ENCODE data around the gene ABCA7.
"Not testable (repeated sequence)": the region's sequence is repeated elsewhere in the genome, so short reads cannot be mapped to it uniquely, and the experiment has no call there.

ABCA7 gene

DNA sequence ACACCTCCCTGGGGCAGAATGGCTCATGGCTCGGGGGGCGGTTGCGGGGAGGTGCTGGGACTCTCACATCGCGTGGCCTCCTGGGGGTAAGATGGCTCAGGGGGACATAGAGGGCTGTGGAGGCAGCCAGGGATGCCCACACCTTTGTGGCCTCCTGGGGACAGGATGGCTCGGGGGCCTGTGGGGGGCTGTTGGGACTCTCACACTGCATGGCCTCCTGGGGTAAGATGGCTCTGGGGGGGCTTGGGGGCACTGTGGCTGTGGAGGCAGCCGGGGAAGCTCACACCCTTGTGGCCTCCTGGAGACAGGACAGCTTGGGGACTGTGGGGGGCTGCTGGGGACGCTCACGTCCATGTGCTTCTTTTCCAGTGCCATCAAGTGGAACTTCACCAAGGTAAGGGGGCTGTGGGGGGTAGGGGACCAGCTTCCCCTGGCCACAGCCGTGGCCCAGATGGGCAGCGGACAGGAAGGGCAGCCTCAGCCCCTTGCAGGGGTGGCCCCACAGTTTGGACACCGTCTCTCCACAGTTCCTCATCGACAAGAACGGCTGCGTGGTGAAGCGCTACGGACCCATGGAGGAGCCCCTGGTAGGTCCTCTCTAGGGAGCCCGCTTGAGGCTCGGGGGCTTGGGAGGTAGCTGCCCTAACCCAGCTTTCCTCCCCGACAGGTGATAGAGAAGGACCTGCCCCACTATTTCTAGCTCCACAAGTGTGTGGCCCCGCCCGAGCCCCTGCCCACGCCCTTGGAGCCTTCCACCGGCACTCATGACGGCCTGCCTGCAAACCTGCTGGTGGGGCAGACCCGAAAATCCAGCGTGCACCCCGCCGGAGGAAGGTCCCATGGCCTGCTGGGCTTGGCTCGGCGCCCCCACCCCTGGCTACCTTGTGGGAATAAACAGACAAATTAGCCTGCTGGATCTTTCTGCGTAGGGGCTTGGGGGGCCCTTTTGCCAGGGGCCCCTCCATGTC lies 66.2 kb downstream of the ABCA7 start:
- no peak for DNase-seq (ENCODE audit: low spot score)

DNA sequence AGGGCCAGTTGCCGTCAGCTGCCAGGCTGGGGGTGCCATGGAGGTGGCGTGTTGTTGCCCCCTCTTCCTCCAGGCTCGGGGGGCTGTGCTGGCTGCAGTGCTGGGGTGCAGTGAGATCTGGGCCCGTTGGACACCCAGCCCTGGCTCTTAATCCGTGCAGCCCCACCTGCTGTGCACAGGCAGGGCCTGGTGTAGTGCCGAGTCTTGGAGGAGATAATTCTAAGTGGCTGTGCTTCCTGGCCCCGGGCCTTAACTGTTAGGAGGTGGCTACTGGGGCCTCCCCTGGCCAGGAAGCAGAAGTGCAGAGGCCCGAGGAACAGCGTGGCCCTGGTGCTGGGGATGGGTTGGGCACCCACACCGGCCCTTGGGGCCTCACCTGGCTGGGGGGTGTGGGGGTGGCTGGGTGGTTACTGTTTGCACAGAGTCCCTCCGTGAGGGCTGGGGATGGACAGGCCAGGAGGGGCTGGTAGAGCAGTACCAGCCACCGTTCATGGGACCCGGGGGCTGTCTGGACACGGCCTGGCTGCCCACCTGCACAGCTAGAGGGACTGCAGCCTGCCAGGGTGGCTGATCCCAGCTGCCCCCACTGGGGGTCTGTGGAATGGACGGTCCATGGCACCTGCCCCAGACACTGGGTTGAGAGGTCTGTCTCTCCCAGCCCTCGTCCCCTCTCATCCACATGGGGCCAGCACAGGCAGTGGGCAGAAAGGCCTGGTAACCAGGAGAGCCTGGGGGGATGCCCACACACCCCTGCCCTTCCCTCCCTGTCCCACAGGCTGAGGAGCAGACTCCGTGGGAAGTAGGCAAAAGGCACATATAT lies 67.1 kb downstream of the ABCA7 start:
- DNase-seq (ENCODE audit: low spot score): no peak

DNA sequence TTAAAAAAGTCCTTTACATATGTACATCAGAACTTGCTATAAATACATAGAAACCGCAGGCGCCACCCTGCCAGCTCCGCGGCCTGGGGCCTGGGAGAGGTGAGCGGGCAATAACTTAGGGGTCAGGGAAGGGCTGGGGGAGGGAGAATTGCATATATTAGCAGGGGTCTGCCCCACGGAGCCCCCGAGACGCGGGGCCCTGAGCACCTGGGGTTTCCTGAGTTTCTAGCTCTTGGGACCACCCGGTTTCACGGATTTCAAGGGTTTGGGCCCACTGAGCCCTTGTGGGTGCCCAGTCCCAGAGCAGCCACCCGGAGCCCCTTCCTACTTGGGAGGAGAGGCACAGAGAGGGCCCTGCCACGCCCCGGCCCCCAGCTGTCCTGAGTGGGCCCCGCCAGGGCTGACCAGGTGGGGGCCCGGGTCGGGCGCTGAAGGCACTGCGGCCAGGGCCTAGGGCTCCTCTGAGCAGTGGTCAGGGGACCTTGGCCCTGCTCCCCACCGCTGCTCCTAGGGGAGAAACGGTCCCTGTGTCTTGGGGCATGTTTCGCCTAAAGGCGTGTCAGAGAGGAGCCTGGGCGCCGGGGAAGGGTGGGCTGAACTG lies 67.9 kb downstream of the ABCA7 start:
- DNase-seq (ENCODE audit: low spot score): no peak

DNA sequence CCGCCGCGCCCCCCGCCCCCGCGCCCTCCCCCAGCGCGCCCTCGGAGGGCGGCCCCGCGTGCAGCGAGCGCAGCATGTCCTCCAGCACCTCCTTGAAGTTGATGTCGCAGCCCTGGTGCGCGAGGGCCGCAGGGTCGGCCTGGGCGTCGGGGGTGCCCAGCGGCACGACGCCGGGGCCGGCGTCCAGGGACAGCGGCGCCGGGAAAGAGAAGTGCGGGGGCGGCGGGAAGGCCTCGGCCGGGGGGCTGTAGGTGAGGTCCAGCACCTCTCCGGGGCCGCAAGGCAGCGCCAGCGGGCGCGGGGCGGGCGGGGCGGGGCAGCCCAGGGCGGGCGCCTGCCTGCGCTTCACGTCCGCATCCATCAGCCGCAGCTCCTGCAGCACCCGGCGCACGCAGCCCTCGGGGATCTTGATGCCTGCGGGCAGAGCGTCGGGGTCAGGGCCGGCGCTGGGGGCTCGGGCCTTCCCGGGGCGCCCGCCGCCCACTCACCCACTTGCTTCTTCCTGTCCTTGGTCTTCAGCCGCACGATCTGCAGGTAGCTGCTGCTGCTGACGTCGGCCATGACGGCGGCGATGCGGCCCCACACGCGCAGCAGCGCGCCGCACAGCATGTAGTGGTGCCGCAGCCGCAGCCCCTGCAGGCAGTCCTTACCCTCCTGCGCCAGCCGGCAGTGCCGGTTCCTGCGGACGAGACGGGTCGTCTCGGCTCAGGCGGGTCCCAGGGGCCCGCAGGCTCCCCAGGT lies 68.6 kb downstream of the ABCA7 start:
- DNase-seq (ENCODE audit: low spot score): no peak

- DNase-seq (ENCODE audit: low spot score): no peak
Measured at GRCh38 chr19:1109032-1109551, 69.2 kb downstream of the ABCA7 start.

GRCh38 chr19:1109697-1110671 lies 70.1 kb downstream of the ABCA7 start:
- DNase-seq (ENCODE audit: low spot score): no peak

GRCh38 chr19:1110809-1111640 lies 71.1 kb downstream of the ABCA7 start:
- DNase-seq (ENCODE audit: low spot score): no peak

DNA sequence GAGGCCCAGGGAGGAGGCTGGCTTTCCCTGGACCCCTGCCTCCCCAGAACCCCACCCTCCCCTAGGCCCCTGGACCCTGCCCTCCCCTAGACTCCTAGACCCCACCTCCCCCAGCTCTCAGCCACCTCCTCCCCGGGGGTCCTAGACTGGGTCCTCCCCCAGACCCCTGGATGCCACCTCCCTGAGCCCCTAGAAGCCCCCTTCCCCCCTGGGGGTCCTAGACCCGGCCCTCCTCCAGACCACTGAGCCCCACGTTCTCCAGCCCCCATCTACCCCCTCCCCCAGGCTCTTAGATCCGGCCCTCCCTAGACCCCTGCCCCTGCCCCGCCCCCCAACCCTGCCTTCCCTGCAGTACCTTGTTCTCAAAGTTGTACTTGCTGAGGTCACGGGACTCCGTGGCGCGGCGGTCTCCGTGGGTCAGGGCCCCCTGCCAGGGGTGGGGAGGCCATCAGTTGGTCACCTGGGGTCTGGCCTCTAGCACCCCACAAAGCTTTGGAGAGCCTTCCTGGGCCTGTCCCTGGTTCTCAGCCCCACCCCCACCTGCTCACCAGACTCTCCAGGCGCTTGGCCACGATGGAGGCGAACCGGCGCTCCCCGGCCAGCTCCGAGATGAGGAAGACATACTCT lies 71.8 kb downstream of the ABCA7 start:
- no peak for DNase-seq (ENCODE audit: low spot score)

DNA sequence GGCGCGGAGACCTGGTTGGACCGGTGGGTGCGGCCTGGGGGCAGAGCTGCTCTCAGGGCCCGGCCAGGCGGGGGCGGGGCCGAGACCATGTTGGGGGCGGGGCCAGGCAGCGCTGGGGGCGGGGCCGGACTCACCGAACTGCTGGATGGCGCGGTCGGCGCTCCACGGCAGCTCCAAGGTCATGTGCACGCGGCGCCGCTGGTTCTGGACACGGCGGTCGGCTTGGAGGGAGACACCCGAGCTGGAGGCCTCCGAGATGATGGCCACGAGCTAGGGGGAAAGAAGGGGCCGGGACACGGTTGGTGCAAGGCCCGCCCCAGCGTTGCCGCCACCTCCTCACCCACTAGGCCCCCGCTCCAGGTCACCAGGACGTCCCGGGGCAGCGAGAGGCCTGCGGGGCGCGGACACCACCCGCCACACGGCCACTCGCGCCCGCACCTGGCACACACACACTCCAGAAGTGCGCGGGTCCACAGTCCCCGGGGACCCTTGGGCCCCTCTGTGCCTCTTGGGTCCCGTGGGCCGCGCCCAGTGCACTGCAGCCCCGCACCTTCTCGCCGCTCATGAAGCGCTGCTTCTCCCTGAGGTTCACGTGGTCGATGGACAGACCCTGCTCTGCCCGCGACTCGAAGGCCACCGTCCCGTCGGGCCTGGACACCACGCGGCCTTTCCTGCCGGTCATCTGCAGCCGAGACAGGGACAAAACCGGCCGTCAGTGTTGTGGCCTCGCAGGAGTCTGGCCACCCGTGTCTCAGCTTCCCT lies 72.5 kb downstream of the ABCA7 start:
- DNase-seq (ENCODE audit: low spot score): no peak

DNA sequence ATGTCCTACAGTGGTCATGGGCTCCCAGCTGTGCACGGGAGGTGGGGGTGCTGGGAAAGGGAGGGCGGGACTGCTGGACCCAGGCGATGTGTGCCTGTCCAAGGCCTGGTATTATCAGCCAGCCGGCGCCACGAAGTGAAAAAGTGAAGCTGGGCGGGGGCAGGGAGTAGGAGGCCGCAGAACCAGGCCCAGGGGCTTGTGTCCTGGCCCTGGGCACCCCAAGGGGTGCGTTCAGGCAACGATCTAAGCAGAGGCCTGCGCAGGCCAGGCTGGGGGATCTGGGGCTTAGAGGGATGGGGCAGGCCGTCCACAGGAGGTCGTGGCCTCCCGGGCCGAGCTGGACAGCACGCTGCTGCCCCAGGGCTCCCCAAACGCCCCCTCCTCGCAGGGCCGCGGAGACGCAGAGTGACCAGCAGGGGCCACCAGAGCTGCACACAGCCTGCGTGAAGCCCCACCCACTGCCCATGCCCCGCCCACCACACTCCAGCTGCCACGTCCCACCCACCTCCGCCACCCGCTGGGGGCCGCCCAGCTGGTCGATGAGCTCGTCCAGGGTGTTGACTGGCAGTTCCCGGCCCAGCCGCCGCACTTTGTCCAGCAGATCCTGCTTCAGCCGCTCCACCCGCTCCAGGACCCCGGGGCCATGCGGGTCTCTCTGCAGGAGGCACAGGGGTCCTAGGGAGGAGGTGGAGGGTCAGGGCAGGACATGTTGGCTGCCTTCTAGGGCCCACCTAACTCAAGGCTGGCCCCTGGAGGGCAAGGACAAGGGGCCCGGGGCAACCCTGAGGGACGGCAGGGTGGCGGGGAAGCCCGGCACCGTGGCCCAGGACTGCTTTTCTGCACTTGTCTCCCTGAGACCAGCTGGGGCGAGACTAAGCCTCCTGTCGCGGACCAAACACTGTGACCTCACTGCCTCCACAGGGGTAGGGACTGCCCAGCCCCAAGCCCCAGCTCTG lies 73.4 kb downstream of the ABCA7 start:
- DNase-seq (ENCODE audit: low spot score): peak; percentile 89

- DNase-seq (ENCODE audit: low spot score): no peak
Measured at GRCh38 chr19:1113986-1114483, 74.1 kb downstream of the ABCA7 start.

DNA sequence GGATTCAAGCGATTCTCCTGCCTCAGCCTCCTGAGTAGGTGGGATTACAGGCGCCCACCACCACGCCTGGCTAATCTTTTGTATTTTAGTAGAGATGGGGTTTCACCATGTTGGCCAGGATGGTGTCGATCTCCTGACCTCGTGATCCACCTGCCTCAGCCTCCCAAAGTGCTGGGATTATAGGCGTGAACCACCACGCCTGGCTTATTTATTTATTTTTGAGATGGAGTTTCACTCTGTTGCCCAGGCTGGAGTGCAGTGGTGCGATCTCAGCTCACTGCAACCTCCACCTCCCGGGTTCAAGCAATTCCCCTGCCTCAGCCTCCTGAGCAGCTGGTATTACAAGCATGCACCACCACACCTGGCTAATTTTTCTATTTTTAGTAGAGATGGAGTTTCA lies 74.8 kb downstream of the ABCA7 start:
- DNase-seq (ENCODE audit: low spot score): not testable (repeated sequence)
